Breast epithelium (tissue), 3 donors: Measurements from ENCODE around the gene WASHC4.

Experiments
- POLR2A ChIP-seq: fragments of 450-650 bp; IDR thresholded peaks from one replicate; pipeline ENCODE4 v1.6.1; 2016; ENCODE audit warnings: antibody characterized with exemption, mild to moderate bottlenecking, moderate library complexity
- TF ChIP-seq, protein P1 (sequence below), 3 donors: fragments of 450-650 bp; IDR thresholded peaks; one replicate each; pipeline ENCODE4 v1.5.1; 2016 to 2017; ENCODE audit warnings: antibody characterized with exemption in 3 of 3, mild to moderate bottlenecking in 3 of 3, moderate library complexity in 3 of 3

DNA sequence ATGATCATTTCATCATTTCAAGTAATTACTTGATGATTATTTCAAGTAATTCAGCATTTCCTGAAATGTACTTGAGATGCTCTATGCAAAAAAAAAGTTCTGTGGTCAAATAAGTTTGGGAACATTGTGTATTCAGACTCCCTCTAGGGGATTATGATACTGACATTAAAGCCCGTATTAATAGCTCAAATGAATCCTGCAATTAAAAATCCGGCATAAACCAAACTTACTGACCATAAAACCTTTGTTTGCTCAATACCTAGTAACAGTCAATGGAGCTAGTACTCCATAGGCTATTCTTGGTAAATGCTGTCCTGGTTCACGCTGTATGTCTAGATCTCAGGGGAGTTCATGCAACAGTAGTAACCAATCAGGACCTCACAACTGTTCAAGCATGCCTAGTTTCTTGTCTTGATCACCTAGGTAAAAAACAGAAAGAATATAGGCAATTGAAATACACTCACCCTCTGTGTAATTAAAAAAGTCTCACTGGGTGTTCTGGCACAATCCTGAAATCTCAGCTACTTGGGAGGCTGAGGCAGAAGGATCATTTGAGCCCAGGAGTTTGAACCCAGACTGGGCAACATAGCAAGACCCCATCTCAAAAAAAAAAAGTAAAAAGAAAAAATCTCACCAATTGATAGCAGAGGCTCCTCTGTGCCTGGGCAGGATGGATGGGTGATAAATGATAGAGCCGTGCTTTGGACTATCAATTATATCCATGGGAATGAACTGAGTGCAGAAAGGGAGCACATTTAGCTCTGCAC is 37.4 kb upstream of the WASHC4 start:
- no peak for TF ChIP-seq POLR2A
- TF ChIP-seq, protein P1, sequence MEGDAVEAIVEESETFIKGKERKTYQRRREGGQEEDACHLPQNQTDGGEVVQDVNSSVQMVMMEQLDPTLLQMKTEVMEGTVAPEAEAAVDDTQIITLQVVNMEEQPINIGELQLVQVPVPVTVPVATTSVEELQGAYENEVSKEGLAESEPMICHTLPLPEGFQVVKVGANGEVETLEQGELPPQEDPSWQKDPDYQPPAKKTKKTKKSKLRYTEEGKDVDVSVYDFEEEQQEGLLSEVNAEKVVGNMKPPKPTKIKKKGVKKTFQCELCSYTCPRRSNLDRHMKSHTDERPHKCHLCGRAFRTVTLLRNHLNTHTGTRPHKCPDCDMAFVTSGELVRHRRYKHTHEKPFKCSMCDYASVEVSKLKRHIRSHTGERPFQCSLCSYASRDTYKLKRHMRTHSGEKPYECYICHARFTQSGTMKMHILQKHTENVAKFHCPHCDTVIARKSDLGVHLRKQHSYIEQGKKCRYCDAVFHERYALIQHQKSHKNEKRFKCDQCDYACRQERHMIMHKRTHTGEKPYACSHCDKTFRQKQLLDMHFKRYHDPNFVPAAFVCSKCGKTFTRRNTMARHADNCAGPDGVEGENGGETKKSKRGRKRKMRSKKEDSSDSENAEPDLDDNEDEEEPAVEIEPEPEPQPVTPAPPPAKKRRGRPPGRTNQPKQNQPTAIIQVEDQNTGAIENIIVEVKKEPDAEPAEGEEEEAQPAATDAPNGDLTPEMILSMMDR (IDR thresholded peaks at IDR 0.05): no peak
